ENCODE data around the gene MBNL2. TPM values are rescaled to one million over a fixed set of nuclear protein-coding genes. Genes with fewer than 3 reads are reported as not detected.

Gene MBNL2
- total and polyA plus RNA-seq, 2 experiments from 2014 or later: 0.55 to 3.2 TPM

- Mint-ChIP-seq H3K9me3 (no peaks in the 10 kb centered on the region), H3K36me3 (ENCODE audit: low read depth) (no peaks in the 10 kb centered on the region), H3K27ac (no peak overlapping the region), H3K27me3 (ENCODE audit: insufficient read depth, low read depth, poor library complexity) (peaks cover 4% of the 10 kb centered on the region), H3K4me1 (peaks cover 26% of the 10 kb centered on the region), H3K4me3 (no peak overlapping the region)
- no peak overlapping the region for H3K27ac ChIP-seq (ENCODE audit: low read depth)
- no peak for ATAC-seq
- H3K4me1 ChIP-seq (ENCODE audit: insufficient read depth): peaks cover 7% of the 10 kb centered on the region; the same call in 1 of the 2 replicates
- H2AFZ ChIP-seq: no peak overlapping the region
- TF ChIP-seq STAT1 (IDR thresholded peaks at IDR 0.05; ENCODE audit: unreplicated experiment): no peak
- TF ChIP-seq ZNF462 (CRISPR knock-in tag; IDR thresholded peaks at IDR 0.05): no peak
- TF ChIP-seq ZNF114 (CRISPR knock-in tag; IDR thresholded peaks at IDR 0.05): no peak
- no peak for TF ChIP-seq CREB1 (CRISPR knock-in tag; IDR thresholded peaks at IDR 0.05; ENCODE audit: low read depth)
- TF ChIP-seq NANOG (IDR thresholded peaks at IDR 0.05; ENCODE audit: borderline replicate concordance): no peak
- no peak for TF ChIP-seq JUNB (IDR thresholded peaks at IDR 0.05; ENCODE audit: unreplicated experiment)
- no peak for TF ChIP-seq POLR2AphosphoS5 (IDR thresholded peaks at IDR 0.05; ENCODE audit: low read depth)
- TF ChIP-seq EZH2phosphoT487 (IDR thresholded peaks at IDR 0.05; ENCODE audit: unreplicated experiment): no peak
- no peak for TF ChIP-seq ZNF331 (CRISPR knock-in tag; IDR thresholded peaks at IDR 0.05; ENCODE audit: low read depth)
- TF ChIP-seq REST (IDR thresholded peaks at IDR 0.05; ENCODE audit: unreplicated experiment): no peak
- TF ChIP-seq ETS1 (IDR thresholded peaks at IDR 0.05): no peak
- TF ChIP-seq, protein P1, sequence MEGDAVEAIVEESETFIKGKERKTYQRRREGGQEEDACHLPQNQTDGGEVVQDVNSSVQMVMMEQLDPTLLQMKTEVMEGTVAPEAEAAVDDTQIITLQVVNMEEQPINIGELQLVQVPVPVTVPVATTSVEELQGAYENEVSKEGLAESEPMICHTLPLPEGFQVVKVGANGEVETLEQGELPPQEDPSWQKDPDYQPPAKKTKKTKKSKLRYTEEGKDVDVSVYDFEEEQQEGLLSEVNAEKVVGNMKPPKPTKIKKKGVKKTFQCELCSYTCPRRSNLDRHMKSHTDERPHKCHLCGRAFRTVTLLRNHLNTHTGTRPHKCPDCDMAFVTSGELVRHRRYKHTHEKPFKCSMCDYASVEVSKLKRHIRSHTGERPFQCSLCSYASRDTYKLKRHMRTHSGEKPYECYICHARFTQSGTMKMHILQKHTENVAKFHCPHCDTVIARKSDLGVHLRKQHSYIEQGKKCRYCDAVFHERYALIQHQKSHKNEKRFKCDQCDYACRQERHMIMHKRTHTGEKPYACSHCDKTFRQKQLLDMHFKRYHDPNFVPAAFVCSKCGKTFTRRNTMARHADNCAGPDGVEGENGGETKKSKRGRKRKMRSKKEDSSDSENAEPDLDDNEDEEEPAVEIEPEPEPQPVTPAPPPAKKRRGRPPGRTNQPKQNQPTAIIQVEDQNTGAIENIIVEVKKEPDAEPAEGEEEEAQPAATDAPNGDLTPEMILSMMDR (conservative IDR thresholded peaks at IDR 0.05; ENCODE audit: low read depth in 2 of 2): no peak
- no peak for TF ChIP-seq EZH2 (IDR thresholded peaks at IDR 0.05; ENCODE audit: low read depth, unreplicated experiment)
- no peaks in the 10 kb centered on the region for H3K36me3 ChIP-seq (ENCODE audit: insufficient read depth)
- no peak overlapping the region for H3K4me2 ChIP-seq
- H3K4me3 ChIP-seq: no peak overlapping the region
- H3K9me2 ChIP-seq (ENCODE audit: insufficient read depth): peaks cover 11% of the 10 kb centered on the region; the same call in 1 of the 2 replicates
- H3F3A ChIP-seq (replicated peaks; ENCODE audit: low read depth): no peaks in the 10 kb centered on the region
- H3K27me3 ChIP-seq (ENCODE audit: insufficient read depth): no peaks in the 10 kb centered on the region
- H4K20me1 ChIP-seq (replicated peaks; ENCODE audit: insufficient read depth): no peaks in the 10 kb centered on the region; the same call in 1 of the 2 replicates
- no peak for DNase-seq (ENCODE audit: low spot score)
- no peaks in the 10 kb centered on the region for H3K79me2 ChIP-seq (replicated peaks; ENCODE audit: insufficient read depth)
Measured at GRCh38 chr13:97192166-97192565, 30.0 kb upstream of the MBNL2 start.
